Muscle layer of duodenum (tissue), 2 donors: ENCODE results near the gene CREBRF.
"Not testable (repeated sequence)": the region's sequence is repeated elsewhere in the genome, so short reads cannot be mapped to it uniquely, and the experiment has no call there.

Experiments
- H3K27ac ChIP-seq: one replicate; pipeline ENCODE4 v1.7.0; 2013; ENCODE audit warnings: mild to moderate bottlenecking, low read length
- H3K27me3 ChIP-seq: one replicate; pipeline ENCODE4 v1.7.0; 2013; ENCODE audit warnings: low read depth, mild to moderate bottlenecking, control low read depth, low read length
- H3K36me3 ChIP-seq, 2 donors: one replicate each; pipeline ENCODE4 v1.7.0; 2013; ENCODE audit warnings: low read length in 2 of 2, control low read depth in 1 of 2, mild to moderate bottlenecking in 1 of 2; ENCODE audit not compliant: insufficient read depth in 2 of 2, control insufficient read depth in 1 of 2
- H3K4me1 ChIP-seq, 2 donors: one replicate each; pipeline ENCODE4 v1.7.0; 2013; ENCODE audit warnings: low read length in 2 of 2, mild to moderate bottlenecking in 2 of 2, control low read depth in 1 of 2, moderate library complexity in 1 of 2; ENCODE audit not compliant: insufficient read depth in 2 of 2, control insufficient read depth in 1 of 2
- H3K4me3 ChIP-seq, 2 donors: one replicate each; pipeline ENCODE4 v1.7.0; 2013; ENCODE audit warnings: low read length in 2 of 2, low read depth in 1 of 2, mild to moderate bottlenecking in 1 of 2
- H3K9me3 ChIP-seq, 2 donors: one replicate each; pipeline ENCODE4 v1.7.0; 2013; ENCODE audit warnings: low read length in 2 of 2, control low read depth in 1 of 2, mild to moderate bottlenecking in 1 of 2; ENCODE audit not compliant: control insufficient read depth in 1 of 2
- donor health status: healthy.

Gene CREBRF

GRCh38 chr5:173132166-173132565, 76.0 kb downstream of the CREBRF start:
- not testable (repeated sequence) for H3K4me1 ChIP-seq, H3K9me3 ChIP-seq, H3K4me3 ChIP-seq, H3K27me3 ChIP-seq, H3K27ac ChIP-seq
- H3K36me3 ChIP-seq = peaks cover 10 to 16% of the 10 kb centered on the region in 2 donors

- H3K9me3 ChIP-seq = no peaks in the 10 kb centered on the region
- H3K27me3 ChIP-seq = no peaks in the 10 kb centered on the region
- H3K36me3 ChIP-seq = peaks cover 15 to 18% of the 10 kb centered on the region in 2 donors
- H3K27ac ChIP-seq = no peak overlapping the region
- no peak overlapping the region for H3K4me3 ChIP-seq
- peaks cover 0 to under 1% of the 10 kb centered on the region in 2 donors for H3K4me1 ChIP-seq
These were observed 82.6 kb downstream of the CREBRF start for GRCh38 chr5:173138707-173139106.

- Histone ChIP-seq H3K27ac (no peak overlapping the region), H3K27me3 (no peaks in the 10 kb centered on the region), H3K36me3 (peaks cover 13 to 16% of the 10 kb centered on the region in 2 donors), H3K9me3 (no peaks in the 10 kb centered on the region), H3K4me3 (no peak overlapping the region), H3K4me1 (peaks cover 0 to 3% of the 10 kb centered on the region in 2 donors)
These were observed 83.5 kb downstream of the CREBRF start for GRCh38 chr5:173139631-173140030.

- Histone ChIP-seq H3K27me3 (no peaks in the 10 kb centered on the region), H3K4me1 (peaks cover 0 to 3% of the 10 kb centered on the region in 2 donors), H3K9me3 (no peaks in the 10 kb centered on the region), H3K36me3 (peaks cover 13 to 14% of the 10 kb centered on the region in 2 donors), H3K4me3 (no peak overlapping the region), H3K27ac (no peak overlapping the region)
These were observed 84.6 kb downstream of the CREBRF start for GRCh38 chr5:173140769-173141168.

GRCh38 chr5:173143567-173143966, 87.4 kb downstream of the CREBRF start:
- no peaks in the 10 kb centered on the region for H3K27me3 ChIP-seq
- H3K27ac ChIP-seq = no peak overlapping the region
- H3K36me3 ChIP-seq = peaks cover 11 to 21% of the 10 kb centered on the region in 2 donors
- no peaks in the 10 kb centered on the region for H3K9me3 ChIP-seq
- no peak overlapping the region for H3K4me3 ChIP-seq
- peaks cover 0 to 3% of the 10 kb centered on the region in 2 donors for H3K4me1 ChIP-seq

- Histone ChIP-seq H3K4me3 (peak within 1 kb of the TSS; percentile 80 to 97), H3K36me3 (peaks cover 13 to 25% of the 10 kb centered on the region in 2 donors), H3K4me1 (peaks cover 0 to 3% of the 10 kb centered on the region in 2 donors), H3K27ac (peak within 1 kb of the TSS; percentile 93), H3K9me3 (no peaks in the 10 kb centered on the region), H3K27me3 (no peaks in the 10 kb centered on the region)
These were observed 88.3 kb downstream of the CREBRF start, which contains the start of gene BNIP1 for GRCh38 chr5:173144200-173145176. Gene BNIP1, plus strand, starts transcription at chr5:173144531. Its CDS starts 15 bp downstream, at chr5:173144546.

- Histone ChIP-seq H3K9me3 (no peaks in the 10 kb centered on the region), H3K27me3 (no peaks in the 10 kb centered on the region), H3K4me1 (peaks cover 0 to 3% of the 10 kb centered on the region in 2 donors), H3K36me3 (peaks cover 12 to 25% of the 10 kb centered on the region in 2 donors), H3K4me3 (no peak overlapping the region), H3K27ac (no peak overlapping the region)
These were observed 92.2 kb downstream of the CREBRF start for GRCh38 chr5:173148354-173148753.

GRCh38 chr5:173152547-173152946, 96.4 kb downstream of the CREBRF start:
- H3K4me3 ChIP-seq = no peak overlapping the region
- no peaks in the 10 kb centered on the region for H3K9me3 ChIP-seq
- H3K4me1 ChIP-seq = no peaks in the 10 kb centered on the region
- peaks cover 21 to 55% of the 10 kb centered on the region in 2 donors for H3K36me3 ChIP-seq
- H3K27ac ChIP-seq = no peak overlapping the region
- no peaks in the 10 kb centered on the region for H3K27me3 ChIP-seq

- H3K27ac ChIP-seq = no peak overlapping the region
These were observed 97.7 kb downstream of the CREBRF start for GRCh38 chr5:173153842-173154241.

GRCh38 chr5:173154619-173155018, 98.5 kb downstream of the CREBRF start:
- not testable (repeated sequence) for H3K9me3 ChIP-seq, H3K4me3 ChIP-seq, H3K27me3 ChIP-seq, H3K4me1 ChIP-seq, H3K27ac ChIP-seq
- peaks cover 17 to 56% of the 10 kb centered on the region in 2 donors for H3K36me3 ChIP-seq

More at GRCh38 chr5:173153842-173154241, 97.7 kb downstream of the CREBRF start:
- H3K4me3 ChIP-seq = no peak overlapping the region
- no peaks in the 10 kb centered on the region for H3K9me3 ChIP-seq
- H3K4me1 ChIP-seq = no peaks in the 10 kb centered on the region
- no peaks in the 10 kb centered on the region for H3K27me3 ChIP-seq
- H3K36me3 ChIP-seq = peaks cover 14 to 58% of the 10 kb centered on the region in 2 donors

GRCh38 chr5:173155912-173156311, 99.8 kb downstream of the CREBRF start:
- Histone ChIP-seq H3K27me3 (no peaks in the 10 kb centered on the region), H3K4me3 (no peak overlapping the region)

More at GRCh38 chr5:173155912-173156311, 99.8 kb downstream of the CREBRF start:
- Histone ChIP-seq H3K36me3 (peaks cover 27 to 65% of the 10 kb centered on the region in 2 donors), H3K27ac (no peak overlapping the region), H3K4me1 (no peaks in the 10 kb centered on the region), H3K9me3 (no peaks in the 10 kb centered on the region)
